HG02588 (cell line): ENCODE results near the gene PSMB7.

Experiments used
- ATAC-seq: cut with Tn5 transposase; IDR thresholded peaks from one replicate; pipeline ENCODE4 v1.9.1; 2021; ENCODE audit warnings: mild to moderate bottlenecking, moderate library complexity; ENCODE audit not compliant: unreplicated experiment

Gene PSMB7

DNA sequence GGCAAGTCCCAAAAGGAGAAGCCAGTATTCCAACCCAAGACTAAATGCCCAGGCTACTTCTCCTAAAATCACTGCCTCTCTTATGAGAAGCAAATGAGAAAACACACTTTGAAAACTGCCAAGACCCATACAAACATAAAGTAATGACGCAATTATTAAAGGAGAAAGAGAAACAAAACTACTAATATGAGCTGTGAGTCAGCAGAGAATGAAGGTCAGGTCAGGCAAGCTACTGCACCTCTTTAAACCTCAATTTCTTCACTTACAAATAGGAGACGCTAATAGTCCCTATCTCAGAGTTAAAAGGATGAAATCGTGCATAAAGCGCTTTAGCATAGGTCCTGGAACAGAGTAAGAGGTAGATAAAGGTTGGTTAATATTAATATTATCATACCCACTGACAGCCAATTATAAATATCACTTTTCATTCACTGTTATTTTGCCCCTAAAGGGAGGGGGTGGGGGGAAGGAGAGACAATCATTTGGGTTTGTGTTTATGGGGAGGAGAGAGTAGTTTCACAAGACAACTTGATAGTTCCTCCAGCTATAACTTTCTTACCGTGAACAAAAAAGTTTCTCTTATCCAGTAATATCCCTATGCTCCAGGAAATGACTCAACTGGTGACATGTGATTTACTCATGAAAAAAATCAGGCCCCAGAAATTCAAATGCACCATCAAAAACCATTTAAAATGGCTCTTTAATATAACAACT is 3.6 kb downstream of the PSMB7 start:
- ATAC-seq, result no peak

DNA sequence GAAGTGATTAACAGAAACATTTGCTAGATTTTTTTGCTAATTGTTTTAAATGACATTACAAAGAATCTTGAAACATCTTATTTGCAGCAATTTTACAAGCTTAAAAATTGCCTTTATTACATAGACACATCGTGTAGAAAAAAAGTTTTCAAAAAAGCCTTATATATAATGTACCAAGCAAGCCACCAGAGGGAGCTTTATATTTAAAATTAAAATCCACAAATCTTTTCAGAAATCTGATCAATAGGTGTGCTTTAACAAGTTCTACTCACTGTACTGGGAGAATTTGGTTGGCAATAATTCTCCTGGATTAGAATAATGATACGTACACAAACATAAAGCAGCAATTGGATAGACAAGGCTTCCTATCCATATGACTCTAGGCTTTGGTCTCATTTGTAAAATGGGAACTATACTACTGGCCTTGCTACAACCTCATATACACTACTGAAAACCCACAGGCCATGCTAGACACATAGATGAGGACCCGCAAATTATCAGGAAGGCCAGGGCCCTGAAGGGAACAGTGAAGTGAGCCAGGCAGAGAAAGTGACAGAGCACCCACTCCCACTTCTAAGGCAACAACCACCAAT is 4.8 kb downstream of the PSMB7 start:
- ATAC-seq, result no peak

GRCh38 chr9:124409410-124409809 is 5.8 kb downstream of the PSMB7 start:
- ATAC-seq, result no peak

DNA sequence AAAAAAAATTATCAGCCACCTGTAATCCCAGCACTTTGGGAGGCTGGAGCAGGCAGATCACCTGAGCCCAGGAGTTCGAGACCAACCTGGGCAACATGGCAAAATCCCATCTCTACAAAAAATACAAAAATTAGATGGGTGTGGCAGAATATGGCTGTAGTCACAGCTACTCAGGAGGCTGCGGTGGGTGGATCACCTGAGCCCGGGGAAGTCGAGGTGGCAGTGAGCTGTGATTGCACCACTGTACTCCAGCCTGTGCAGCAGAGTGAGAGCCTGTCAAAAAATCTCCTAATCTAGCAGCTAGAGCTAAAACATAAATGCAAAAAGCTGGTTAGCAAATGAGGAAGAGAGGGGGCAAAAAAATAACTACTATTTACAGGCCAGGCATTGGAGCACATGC is 12.0 kb downstream of the PSMB7 start:
- no peak for ATAC-seq

GRCh38 chr9:124399968-124400940 is 15.0 kb downstream of the PSMB7 start:
- ATAC-seq, result no peak

DNA sequence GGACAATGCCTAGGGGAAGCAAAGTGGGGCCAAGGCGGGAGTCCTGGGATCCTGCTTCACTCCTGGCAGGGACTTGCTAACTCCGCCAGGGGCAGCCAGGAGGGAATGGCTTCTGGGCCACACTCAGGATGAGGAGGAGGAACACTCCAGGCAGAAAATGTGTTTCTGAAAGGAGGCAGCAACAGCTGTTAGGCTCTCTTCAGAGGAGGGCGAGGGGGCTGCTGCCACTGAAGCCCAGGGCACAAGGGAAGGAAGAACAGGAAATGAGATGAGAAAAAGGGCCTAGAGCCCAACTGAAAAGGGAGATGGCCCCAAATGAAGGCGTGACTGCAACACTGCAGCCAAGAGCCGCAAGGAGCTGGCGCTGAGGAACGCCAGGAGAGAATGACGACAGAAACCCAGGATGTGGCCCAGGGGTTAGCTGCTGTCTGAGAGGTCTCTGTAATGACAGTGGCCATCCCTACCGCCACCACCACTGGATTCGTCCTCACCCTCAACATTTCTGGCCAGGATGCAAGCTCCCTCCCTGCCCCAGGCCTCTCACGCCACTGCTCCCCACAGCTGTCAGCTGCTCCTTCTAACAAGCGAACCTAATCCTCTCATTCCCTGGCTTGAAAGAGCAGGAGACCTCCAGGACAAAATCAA is 15.8 kb downstream of the PSMB7 start:
- no peak for ATAC-seq

DNA sequence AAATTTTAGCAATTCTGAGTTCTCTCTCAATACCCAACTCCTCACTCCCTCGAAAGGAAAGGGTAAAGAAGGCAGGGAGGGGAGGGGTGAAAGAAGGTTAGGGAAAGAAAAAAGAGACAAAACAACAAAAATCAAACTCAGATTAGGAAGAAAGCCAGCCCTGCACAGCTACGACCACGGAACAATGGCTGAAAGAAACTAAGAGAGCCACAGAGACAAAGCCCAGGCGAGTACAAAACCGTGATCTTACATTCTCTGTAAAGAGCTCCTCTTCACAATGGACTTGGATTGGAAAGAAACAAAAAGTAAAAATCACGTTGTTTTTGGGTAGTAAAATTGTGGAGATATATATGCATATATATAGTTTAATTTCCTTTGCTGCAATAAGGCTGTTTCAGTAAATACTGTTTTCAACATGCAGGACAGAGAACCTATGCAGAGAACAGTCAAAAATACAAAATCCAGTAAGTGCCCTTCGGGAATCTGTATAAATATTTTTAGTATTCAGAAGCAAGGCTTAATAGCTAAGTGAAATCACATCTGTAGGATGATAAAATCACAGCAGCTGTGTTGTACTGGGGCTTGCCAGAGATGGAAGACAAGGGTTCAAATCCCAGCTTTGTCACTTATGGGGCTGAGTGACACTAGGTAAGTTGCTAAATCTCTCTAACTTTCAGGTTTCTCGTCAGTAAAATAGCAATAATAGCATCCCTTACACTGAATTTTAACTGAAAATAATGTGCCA is 16.9 kb downstream of the PSMB7 start:
- ATAC-seq, result no peak

DNA sequence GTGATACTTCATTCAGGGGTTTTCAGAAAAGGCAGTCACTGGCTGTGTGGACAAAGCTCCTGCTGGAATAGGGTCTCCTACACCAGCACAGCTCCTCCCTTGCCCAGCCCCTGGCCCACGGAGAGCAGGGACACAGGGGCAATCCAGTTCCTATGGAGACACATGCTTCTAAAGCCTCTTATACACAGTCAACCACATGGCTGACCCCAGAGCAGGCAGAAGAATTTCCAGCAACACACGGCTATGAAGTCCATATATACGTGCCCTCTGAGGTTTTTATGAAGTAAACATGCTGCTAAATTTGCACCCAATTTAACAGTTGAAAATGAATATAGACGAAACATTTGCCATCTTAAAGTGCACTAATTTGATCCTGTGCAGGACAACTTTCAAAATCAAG is 19.4 kb downstream of the PSMB7 start:
- no peak for ATAC-seq

GRCh38 chr9:124394596-124394995 is 20.6 kb downstream of the PSMB7 start:
- no peak for ATAC-seq

- no peak for ATAC-seq
Measured at GRCh38 chr9:124394167-124394566, 21.1 kb downstream of the PSMB7 start.

DNA sequence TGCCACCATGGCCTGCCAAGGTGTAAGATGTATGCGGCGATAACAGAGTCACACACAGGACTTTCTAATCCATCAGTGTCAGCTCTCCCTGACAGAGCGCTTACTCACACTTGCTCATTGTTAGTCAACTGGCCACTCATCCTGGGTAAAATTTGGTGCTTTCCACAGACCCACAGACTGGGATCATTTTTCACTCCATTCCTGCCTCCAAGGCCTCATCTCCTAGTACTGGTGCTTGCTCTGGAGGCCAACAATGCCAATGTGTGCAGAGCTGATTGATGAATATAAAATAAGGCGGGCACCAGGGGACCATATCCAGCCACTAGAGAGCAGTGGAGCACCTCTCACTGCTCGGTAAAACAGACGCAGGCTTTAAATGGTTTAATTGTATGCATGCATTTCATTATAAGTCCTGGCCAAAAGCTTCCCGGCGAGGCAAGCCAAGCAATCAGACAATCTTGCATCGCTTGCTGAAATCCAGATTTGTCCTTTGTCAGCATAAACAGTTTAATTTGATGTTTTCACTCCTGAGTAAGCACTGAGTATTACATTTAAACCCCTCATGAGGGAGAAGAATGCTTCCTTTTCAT is 22.3 kb downstream of the PSMB7 start:
- no peak for ATAC-seq

GRCh38 chr9:124392254-124392870 is 22.9 kb downstream of the PSMB7 start:
- no peak for ATAC-seq

GRCh38 chr9:124390794-124391658 is 24.2 kb downstream of the PSMB7 start:
- no peak for ATAC-seq

DNA sequence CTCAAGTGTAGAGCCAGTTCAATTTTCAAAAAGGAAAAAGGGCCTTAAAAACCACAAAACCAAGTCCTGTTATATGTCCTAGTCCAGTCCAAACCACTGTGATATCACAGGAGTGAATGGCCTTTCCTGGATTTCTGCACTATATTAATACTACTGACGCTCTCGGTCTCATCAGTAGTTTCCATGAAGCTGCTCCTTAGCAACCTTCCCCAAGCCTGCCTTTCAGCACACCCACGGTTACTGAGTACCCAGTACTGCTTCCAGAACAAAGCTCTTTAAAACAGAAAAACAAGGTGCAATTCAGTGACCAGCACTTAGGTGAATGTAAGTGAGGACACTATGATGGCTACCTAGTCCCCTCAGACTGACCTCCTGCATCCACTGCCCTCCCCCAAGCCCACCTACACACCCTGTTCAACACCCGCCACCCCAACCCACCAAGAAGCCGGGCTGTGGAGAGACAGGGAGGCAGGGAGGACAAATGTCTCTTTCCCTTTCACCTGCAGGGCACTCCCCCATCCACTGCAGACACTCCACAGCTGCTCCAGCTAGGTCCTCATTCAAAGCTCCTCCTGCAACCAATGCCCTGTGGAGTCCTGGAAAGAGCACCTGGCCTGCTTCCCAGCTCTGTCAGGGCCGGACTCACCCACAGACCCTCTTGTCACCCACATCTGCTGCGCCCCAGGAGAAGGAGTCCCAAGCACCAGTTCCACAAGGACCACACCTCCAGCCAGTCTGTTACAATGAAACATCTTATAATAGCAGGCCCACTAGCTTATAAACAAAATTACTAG is 25.9 kb downstream of the PSMB7 start:
- ATAC-seq, result no peak

- no peak for ATAC-seq
Measured at GRCh38 chr9:124388275-124389048, 26.8 kb downstream of the PSMB7 start.

DNA sequence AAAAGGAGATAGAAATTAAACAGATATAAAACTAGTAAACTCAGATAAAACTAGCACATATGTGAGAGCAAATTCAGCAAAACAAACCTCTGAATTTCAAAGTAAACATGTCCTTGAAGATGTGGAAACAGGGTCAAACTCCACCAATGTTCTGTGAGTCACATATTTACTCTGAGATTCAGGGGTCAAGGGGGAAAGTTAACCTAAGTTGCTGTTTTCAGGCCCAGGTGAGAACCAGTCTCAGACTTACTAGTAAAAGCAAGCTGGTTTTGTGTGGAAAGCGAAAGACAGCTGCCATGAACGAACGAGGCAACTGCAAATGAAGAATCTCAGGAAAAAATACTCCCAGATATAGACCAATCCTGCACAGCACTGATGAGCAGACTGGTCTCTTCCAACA is 29.0 kb downstream of the PSMB7 start:
- no peak for ATAC-seq

DNA sequence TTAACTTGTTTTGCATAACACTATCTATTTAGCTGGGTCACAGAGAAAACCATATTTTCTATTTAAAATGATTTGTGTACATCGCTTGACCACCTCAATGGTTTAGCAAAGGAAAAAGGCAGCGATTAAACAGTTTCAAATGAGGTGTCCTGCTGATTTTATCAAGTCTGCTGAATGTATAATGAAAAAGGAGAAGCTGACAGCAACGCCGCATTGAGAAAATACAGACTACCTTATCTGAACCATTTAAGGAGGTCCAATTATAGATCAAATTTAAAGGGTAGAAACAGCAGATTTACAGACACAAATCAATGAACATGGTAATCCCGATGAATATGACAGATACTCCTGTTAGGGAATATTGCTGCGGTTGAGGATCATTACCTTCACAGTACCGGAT is 29.6 kb downstream of the PSMB7 start:
- no peak for ATAC-seq
